Stimulated activated CD8-positive, alpha-beta memory T cell treated with anti-CD3 and anti-CD28 coated beads, Interleukin-4, amount 100 ng/mL, for 1 hour (primary cell): Measurements from ENCODE around the gene MAST2.
"Not testable (repeated sequence)": the region's sequence is repeated elsewhere in the genome, so short reads cannot be mapped to it uniquely, and the experiment has no call there.

Source experiments
- DNase-seq, 2 donors: peaks; one replicate each; pipeline ENCODE4 v3.0.0-alpha.2; 2020; ENCODE audit warnings: low read depth in 2 of 2, low spot score in 1 of 2

MAST2 gene

DNA sequence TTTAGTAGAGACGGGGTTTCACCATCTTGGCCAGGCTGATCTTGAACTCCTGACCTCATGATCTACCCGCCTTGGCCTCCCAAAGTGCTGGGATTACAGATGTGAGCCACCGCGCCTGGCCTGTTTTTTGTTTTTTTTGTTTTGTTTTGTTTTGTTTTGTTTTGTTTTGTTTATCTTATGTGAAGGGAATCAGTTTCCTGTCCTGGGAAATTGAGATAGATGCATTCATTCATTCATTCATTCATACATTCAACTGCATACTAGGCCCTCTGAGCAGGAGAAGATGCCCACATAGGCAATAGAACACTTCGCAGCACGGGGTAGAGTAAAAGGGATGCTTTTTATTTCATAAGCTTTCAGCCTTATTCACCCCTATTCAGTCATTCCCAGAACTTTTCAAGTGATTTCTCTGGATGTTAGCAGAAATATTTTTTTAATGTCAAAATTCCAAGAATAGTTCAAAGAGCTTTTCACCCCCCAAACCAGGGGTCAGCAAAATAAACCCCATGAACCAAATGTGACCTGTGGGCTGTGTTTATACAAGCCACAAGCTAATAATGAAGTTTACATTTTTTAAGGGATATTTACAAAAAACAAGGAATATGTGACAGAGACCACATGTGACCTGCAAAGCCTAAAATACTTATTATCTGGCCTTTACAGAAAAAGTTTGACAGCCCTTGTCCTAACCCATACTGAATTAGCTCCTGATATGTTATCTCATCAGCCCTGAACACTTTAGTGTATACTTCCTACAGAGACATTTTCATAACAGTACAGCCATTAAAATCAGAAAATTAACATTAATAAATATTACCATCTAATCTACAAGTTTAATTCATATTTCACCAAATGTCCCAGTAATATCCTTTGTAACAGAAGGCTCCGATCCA is 127.1 kb downstream of the MAST2 start:
- DNase-seq = no peak

DNA sequence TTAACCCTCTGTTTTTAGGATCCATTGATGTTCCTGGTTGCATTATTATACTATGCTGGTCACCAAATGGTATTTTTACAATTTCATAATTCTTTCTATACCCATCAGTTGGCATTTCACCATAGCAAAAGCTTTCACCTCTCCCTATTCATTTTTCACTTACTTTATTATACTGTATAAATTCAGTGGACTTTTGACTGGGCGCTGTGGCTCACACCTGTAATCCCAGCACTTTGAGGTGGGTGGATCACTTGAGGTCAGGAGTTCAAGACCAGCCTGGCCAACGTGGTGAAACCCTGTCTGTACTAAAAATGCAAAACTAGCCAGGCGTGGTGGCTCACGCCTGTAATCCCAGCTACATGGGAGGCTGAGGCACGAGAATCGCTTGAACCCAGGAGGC is 128.8 kb downstream of the MAST2 start:
- DNase-seq = not testable (repeated sequence)

DNA sequence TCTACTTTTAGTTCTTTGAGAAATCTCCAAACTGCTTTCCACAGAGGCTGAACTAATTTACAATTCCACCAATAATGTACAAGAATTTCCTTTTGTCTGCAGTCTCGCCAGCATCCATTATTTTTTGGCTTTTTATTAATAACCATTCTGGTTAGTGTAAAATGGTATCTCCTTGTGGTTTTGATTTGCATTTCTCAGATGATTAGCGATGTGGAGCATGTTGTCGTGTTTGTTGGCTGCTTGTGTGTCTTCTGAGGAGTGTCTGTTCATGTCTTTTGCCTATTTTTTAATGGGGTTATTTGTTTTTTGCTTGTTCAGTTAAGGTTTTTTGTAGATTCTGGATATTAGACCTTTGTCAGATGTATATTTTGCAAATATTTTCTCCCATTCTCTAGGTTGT is 131.5 kb downstream of the MAST2 start:
- no peak for DNase-seq

DNA sequence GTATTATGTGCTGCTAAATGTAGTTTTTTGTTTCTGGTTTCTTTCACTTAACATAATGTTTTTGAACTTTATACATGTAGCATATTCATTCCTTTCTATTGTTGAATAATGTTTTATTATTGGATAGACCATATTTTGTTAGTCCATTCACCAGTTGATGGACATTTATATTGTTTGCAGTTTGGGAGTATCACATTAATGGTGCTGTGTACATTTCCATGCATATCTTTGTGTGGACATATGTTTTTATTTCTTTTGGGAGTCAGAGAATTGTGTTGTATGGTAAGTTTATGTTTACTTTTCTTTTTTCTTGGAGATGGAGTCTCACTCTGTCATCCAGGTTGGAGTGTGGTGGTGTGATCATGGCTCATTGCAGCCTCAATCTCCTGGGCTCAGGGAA is 134.6 kb downstream of the MAST2 start:
- DNase-seq = no peak

DNA sequence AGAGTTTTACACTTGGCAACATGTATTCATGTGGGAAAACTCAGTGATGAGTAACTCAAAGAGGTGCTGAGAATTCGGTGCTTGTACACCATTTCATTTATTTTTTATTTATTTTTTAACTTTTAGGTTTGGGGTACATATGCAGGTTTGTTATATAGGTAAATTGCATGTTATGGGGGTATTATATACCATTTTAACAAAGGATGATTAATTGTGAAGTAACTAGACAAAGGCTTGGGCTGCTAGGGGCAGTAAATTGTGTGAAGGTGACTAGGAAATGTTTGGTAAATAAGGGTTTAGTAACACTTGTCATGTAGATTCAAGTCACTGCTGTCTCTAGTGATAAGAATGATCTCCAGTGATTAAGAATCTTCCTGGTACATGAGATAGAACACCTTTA is 139.0 kb downstream of the MAST2 start:
- DNase-seq = no peak

DNA sequence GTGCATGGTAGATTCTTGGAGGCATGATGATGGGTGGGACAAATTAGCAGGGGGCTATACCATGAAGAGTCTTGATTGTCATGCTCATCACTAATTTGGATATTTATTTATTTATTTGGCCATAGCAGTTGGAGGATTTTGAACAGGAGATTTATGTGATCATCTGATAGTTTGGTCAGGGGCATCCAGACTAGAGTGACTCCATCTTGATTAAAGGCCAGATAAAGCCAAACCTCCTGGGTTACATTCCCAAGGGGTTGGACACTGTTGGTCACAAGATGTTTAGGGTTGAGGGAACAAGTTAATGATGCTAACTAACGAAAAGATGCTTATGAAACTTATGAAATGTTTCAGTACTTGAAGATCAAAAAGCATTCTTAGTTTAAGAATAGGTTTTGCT is 139.8 kb downstream of the MAST2 start:
- no peak for DNase-seq

DNA sequence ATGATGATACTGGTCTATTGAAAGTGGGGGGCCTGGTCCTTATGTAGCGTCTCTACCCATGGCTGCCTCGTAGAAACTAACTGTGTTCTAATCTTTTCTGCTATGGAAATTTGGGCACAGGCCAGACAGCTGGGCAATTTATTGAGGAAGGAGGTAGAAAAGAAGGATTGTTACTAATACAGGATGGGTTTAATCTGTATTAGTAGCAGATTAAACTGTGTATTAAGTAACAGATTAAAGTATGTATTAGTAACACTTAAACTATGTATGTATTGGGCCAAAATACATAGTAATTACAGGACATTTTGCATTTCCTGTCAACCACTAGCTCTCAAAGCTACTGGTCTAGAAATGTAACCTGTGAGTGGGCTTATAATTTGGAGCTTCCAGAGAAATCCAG is 142.0 kb downstream of the MAST2 start:
- no peak for DNase-seq

DNA sequence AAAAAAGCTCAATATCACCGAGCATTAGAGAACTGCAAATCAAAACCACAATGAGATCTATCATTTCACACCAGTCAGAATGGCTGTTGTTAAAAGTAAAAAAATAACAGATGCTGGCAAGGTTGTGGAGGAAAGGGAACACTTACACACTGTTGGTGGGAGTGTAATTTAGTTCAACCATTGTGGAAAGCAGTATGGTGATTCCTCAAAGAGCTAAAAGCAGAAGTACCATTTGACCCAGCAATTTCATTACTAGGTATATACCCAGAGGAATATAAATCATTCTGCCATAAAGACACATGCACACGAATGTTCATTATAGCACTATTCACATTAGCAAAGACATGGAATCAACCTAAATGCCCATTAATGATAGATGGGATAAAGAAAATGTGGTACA is 146.1 kb downstream of the MAST2 start:
- not testable (repeated sequence) for DNase-seq

DNA sequence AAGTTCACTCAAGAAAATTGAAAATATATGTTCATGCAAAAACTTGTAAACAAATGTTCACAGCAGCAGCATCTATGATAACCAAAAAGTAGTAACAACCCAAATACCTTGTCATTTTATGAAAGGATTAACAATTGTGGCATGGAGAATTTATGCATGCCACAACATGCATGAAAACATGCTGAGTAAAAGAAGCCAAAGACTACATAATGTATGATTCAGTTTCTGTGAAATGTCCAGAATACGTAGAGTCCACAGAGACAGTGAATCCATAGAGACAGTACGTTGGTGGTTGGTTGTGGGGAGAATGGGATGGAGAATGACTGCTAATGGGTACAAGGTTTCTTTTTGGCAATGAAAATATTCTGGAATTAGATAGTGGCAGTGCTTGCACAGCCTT is 148.7 kb downstream of the MAST2 start:
- no peak for DNase-seq

DNA sequence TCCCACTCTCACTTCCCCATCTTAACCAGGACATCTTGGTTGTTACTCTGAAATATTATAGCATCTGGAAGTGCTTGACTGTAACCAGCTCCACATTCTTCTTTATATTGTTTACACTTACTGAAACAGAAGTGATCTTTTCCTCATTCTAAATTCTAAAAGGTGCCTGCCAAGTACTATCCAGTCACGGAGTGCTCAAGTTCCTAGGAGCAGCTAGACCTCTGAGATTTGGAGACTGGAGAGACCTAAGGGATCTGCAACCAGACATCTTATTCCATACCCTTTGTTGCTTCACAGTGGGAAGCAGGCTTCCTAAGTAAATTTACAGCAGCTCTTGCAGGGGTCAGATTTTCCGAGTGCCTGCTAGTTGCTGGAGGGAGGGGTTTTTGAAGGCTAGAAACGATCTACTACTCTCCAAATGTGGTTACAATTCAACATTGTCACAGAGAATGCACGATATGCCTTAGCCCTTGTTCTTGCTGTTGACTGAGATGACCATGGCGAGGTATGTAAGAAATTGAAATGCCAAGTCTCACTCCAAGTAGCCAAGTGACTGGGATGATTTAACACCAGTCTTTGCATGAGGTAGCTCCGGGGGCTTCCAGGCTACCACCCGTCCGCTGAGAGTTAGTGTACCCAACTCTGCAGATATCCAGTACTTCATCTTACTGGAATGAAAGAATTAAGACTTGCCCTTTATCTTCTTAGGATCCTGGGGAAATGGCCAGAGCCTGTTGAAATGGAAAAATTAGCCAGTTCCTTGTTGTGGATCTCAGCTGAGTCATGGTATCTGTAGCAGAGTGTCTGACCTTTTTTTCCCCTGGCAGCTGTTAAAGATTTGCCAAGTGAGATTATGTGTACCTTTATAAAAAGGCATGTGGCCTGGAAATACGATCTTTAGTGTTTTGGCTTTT is 150.8 kb downstream of the MAST2 start:
- no peak for DNase-seq

DNA sequence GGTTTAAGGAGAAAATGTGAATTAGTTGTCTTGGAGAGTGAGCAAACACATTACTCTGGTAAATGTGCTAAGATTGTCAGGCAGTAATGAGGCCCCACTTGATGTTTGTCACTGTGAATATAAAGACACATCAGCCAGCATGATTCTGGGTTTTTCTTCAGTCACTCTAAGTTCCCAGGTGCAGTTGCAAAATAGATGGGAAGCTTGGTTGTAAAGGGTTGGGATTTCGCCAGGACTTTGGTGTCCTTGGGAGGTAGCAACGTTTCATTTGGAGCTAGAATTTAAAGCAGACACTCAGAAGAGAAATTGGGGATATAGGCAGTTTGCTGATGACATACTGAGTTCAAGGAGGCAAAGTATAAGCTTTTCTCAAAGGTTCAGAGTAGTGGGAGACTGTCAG is 154.3 kb downstream of the MAST2 start:
- DNase-seq = no peak

DNA sequence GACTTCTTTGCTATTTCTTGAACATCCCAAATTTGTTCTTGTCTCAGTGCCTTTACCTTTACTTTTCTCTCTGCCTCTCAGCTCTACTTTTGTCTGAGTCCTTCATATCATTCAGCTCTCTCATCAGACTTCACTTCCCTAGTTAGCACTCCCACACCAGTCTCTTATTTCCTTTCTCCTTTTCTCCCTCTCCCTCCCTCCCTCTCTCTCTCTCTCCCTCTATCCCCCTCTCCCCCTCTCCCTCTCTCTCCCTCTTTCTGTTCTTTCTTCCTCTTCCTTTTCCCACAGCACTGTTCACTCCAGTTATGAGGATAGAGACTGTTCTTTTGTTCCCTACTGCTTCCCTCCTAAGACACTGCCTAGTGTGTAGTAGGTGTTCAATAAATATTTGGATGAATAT is 154.9 kb downstream of the MAST2 start:
- DNase-seq = no peak

DNA sequence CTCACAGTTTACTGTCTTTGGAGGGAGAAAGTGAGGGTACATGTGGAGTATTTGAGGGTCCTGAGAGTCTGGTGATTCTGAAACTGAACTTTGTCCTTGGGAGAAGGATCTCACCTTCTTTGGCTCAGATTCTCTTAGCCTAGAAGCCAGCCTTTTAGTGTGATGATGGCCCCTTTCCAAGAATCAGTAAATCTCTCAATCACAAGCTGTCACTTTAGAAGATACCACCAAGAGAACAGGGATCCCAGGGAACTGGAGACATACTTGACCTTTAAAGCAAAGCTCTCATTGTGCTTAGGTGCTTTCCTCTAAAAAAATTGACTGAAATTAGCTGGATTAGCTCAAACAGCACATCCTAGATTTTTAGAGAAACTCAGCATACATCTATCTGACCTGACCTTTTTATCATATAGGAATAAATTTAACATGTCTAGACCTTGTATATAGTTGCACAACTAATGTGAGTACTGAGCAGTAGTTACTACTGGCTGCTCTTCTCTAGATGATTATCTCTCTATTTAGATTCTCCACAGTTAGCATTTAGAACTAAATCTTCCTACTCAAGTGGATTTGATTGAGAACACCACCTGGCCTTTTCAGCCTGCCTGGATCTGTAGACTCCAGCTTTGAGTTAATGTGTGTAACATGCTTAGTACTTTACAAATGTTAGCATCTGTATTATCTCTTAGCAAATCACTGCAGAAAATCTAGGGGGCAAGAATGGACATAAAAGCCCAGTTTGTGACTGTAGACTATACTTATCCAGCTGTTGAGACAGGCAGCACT is 157.7 kb downstream of the MAST2 start:
- DNase-seq = no peak

DNA sequence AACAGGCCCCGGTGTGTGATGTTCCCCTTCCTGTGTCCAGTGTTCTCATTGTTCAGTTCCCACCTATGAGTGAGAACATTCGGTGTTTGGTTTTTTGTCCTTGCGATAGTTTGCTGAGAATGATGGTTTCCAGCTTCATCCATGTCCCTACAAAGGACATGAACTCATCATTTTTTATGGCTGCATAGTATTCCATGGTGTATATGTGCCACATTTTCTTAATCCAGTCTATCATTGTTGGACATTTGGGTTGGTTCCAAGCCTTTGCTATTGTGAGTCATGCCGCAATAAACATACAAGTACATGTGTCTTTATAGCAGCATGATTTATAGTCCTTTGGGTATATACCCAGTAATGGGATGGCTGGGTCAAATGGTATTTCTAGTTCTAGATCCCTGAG is 158.5 kb downstream of the MAST2 start:
- DNase-seq = not testable (repeated sequence)

DNA sequence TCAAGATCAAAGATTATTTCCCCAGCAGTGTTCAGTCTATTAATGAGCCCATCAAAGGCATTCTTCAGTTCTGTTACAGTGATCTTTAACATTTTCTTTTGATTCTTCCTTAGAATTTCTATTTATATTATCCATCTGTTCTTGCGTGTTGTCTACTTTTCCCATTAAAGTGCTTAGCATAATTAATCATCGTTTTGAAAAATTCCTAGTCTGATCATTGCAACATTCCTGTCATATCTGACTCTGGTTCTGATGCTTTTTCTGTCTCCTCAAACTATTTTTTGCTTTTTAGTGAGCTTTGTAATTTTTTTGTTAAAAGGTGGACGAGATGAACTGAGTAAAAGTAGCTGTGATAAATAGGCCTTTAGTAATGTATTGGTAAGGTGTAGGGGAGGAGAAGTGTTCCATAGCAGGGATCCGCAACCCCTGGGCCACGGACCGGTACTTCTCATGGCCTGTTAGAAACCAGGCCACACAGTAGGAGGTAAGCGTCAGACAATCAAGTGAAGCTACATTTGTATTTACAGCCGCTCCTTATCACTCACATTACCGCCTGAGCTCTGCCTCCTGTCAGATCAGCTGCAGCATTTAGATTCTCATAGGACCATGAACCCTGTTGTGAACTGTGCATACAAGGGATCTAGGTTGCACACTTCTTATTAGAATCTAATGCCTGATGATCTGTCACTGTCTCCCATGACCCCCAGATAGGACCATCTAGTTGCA is 165.7 kb downstream of the MAST2 start:
- DNase-seq = no peak

DNA sequence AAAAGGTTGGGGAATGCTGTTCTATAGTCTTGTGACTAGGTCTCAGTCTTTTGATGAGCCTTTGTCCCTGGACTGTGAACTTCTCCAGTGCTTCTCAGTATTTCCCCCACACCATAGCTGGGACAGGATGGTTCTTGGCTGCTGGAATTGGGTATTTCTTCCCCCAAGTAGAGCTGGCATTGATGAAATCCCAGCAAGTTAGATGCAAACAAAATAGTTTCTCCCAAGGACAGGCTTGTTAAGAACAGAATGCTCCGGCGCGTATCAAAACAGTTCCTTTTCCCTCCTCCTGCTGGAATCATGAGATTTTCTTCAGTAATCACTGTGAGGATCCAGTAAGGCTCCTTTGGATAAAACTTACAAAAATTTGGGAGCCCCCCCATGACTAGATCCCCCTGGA is 166.5 kb downstream of the MAST2 start:
- DNase-seq = no peak

DNA sequence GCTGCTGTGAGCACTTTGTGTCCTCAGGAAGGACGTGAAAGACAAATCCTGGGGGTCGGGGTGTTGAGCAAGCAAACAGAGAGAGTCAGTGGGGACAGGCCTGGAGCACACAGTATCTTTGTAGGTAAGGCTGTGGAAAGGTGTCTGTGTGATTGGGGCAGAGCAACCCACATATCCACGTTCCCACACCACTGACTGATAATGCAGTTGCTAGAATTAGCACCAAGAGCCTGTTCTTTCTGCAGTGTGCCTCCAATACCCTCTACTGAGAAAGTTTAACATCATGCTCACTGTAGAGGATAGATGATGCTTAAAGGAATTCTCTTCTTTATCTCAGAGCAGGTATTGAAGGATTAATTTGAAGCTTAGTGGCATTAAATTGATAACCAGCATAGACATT is 167.9 kb downstream of the MAST2 start:
- no peak for DNase-seq

DNA sequence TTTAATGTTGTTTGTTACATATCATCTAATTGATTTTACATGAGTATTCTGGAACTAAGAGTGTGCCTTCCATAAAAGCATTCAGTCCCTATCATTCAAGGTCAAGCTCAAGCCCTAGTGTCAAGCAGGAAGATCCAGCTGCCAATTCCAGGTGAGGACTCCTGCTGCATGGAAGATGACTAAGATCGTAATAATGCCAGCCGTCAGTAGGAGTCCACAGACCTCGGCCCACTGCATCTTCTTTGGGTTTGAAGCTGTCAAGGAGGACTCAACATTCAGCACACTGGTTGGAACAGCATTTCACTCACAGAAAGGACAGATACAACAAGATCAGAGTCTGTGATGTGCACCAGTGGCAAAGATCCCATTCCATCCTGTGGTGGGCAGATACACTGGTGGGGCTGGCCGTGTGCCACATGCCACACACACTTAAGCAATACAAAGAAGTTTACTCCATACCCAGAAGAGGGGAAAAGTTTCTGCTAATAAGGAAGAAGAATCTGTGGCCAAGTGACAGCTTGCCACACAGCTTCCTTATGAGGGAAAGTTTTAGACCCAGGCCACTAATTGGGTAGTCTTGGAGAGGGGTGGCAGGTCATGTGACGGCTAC is 168.6 kb downstream of the MAST2 start:
- no peak for DNase-seq

DNA sequence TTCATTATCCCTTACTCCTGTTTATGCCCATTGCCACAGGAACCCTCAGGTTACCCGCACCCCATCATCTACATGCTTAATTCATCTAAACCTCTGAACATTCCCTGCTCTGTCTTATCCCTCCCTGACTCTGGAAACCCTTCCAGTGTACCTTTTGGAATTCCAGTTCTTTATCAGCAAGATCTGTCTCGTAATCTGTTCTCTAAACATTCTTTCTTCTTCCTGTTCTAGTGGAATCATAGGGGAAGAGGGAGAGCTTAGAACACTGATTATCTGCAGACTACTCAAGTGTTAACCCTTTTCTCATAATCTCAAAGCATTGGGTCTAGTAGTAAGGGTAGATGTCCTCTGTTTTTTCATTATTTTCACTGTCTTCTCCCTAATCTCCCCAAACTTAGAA is 169.2 kb downstream of the MAST2 start:
- DNase-seq = no peak

DNA sequence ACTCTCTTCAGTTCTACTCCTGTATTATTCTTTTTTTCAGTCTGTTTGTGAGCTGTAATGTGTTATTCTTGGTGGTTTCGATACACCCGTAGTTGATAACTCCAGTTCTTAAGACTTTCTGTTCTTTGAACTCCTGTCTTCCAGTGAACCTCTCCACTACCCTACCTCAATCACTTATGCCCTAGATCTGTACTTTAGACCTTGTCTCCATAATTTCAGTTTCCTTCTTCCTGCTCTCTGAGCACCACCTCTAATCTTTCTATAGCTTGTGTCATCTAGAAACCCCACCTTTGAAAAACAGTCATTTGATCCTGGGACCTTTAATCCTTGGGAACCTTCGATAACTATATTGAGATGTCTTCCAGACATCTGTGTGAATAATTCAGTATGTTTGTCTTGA is 169.7 kb downstream of the MAST2 start:
- DNase-seq = no peak
